Hematopoietic multipotent progenitor cell (in vitro differentiated cells): Measurements from ENCODE around the gene BEND7. TPM values are rescaled to one million over a fixed set of nuclear protein-coding genes. Genes with fewer than 3 reads are reported as not detected.

Source experiments
- DNase-seq, 3 donors: peaks; one replicate each; pipeline ENCODE4 v3.0.0-alpha.2; 2011 to 2015; ENCODE audit warnings: low read depth in 2 of 3, low spot score in 2 of 3
- small RNA-seq: library from RNA; depleted of rRNA; stranded (forward); fragments of <200 nt; gene quantifications from one replicate; pipeline ENCODE3, GENCODE V24; 2012
- total RNA-seq: library from RNA; depleted of rRNA; stranded (reverse); fragments of >200 nt; gene quantifications from one replicate; pipeline ENCODE4 v1.2.3, GENCODE V29; 2012

BEND7 gene
- total RNA-seq, 1 donor, result 5.7 TPM

DNA sequence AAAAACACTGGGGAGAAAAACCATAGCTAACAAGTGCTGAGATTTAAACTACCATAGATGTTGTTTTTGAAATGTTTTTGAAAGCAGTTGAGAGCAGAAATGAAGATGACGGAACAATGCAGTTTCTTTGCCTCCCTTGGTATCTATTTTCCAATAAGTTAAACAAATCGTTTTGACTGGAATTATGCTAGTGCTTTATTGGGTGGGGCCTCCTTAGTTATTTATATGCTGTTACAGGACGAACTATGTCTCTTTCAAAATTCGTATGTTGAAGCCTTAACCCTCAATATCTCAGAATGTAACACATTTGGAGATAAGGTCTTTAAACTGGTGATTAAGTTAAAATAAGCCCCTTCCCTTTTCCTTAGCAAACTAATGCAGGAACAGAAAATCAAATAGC, 135.2 kb downstream of the BEND7 start:
- no peak for DNase-seq

DNA sequence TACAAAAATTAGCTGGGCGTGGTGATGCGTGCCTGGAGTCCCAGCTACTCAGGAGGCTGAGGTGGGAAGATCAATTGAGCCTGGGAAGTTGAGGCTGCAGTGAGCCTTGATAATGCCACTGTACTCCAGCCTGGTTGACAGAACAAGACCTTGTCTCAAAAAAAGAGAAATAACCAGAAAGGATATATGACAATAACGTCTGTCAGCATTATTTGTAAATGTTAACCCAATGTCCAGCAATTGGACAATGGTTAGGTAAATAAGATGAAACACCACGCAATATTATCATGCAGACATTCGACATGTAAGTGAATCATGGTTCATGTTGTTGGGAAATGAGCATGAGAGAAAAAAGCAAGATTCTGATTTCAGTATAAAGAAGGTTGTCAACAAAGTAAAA, 136.1 kb downstream of the BEND7 start:
- no peak for DNase-seq

Small RNA genes lying within 50 kb of the gene (small RNA-seq; reads per million reads assigned to genes)
- not detected for gene RF00019

Other genes starting within 250 kb of the BEND7 start
- gene PHYH, start 228.9 kb downstream of the BEND7 start, total RNA-seq, result 12.1 TPM
- 26.4 TPM for gene SEPHS1, start 180.7 kb downstream of the BEND7 start, total RNA-seq
- gene PRPF18, start 58.0 kb upstream of the BEND7 start, total RNA-seq, result 5.7 TPM